IPS-11a (cell line): ENCODE results near the gene DLG4.
"Not testable (repeated sequence)": the region's sequence is repeated elsewhere in the genome, so short reads cannot be mapped to it uniquely, and the experiment has no call there.

Source experiments
- H3K4me3 ChIP-seq: one replicate; pipeline ENCODE4 v1.5.1; 2013; ENCODE audit warnings: low read depth, low read length, control low read depth

DLG4 gene

DNA sequence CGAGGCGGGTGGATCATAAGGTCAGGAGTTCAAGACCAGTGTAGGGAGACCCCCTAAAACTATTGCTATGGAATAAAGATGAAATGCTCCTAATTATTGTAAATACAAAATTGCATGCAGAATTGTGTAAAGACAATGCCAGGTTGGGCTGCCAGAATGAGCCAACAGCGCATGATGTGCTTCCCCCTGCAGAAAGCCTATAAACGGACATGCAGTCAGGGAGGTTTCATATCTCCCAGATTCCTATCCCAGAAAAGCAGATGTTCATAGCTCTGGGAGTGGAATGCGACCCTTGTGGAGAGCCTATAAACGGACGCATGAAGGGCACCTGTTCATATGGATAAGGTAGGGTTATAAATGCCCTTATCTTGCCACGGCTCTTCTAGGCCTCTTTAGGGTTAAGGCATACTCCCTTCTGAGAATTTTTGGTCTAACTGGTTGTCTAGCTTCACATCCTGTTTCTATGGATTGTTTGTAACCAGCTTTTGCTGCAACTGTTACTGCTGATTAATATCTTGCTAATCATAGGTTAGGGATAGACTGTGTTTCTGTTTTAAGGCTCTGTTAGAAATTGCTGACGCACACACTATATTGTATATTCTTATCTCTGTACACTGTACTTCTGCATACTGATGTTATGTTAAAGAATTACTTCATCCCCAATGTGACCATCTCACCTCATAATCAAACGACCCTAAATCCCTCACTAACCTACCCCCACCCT is 50.6 kb downstream of the DLG4 start:
- H3K4me3 ChIP-seq = not testable (repeated sequence)

DNA sequence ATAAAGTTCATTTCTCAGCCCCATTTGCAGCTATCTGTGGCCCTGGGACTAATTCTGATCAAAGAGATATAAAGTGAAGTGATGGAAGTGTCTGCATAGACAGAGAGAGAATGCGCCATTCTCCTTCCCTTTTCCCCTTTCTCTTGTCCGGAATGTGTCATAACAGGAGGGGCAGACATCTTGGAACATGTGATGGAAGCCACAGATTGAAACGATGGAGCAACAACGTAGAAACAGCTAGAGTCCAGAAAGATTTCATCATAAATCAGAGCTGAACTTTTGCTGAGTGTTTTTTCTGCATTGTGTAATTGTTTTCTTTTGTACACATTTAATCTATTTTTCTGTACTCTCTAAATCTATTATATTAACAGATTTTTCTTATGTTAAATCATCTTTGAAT is 51.8 kb downstream of the DLG4 start:
- H3K4me3 ChIP-seq = no peak overlapping the region

DNA sequence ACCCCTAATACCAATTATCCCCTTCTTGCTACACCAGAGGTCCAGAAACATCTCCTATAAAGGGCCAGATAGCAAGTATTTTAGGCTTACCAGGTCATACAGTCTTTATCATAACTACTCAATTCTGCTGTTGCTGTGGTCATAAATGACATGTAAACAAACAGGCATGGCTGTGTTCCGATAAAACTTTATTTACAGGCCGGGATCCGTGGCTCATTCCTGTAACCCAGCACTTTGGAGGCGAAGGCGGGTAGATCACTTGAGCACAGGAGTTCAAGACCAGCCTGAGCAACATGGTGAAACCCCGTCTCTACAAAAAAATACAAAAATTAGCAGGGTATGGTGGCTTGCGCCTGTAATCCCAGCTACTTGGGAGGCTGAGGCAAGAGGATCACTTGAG is 52.8 kb downstream of the DLG4 start:
- H3K4me3 ChIP-seq = no peak overlapping the region

DNA sequence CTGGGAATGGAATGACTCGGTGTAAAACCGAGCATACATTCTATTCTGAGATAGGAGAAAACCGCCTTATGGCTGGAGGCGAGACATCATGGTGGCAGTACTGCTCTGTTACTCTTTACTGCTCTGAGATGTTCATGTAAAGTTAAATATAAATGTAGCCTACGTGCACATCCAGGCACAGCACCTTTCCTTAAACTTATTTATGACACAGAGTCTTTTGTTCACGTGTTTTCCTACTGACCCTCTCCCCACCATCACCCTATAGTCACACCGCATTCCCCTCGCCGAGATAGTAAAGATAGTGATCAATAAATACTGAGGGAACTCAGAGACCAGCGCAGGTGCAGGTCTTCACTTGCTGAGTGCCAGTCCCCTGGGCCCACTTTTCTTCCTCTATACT is 60.1 kb downstream of the DLG4 start:
- not testable (repeated sequence) for H3K4me3 ChIP-seq

DNA sequence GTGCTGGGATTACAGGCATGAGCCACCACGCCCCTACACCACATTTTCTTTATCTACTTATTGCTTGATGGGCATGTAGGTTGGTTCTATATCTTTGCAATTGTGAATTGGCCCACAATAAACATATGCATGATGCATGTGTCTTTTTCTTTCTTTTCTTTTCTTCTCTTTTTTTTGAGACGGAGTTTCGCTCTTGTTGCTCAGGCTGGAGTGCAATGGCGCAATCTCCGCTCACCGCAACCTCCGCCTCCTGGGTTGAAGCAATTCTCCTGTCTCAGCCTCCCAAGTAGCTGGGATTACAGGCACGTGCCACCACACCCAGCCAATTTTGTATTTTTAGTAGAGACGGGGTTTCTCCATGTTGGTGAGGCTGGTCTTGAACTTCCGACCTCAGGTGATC is 61.2 kb downstream of the DLG4 start:
- not testable (repeated sequence) for H3K4me3 ChIP-seq

DNA sequence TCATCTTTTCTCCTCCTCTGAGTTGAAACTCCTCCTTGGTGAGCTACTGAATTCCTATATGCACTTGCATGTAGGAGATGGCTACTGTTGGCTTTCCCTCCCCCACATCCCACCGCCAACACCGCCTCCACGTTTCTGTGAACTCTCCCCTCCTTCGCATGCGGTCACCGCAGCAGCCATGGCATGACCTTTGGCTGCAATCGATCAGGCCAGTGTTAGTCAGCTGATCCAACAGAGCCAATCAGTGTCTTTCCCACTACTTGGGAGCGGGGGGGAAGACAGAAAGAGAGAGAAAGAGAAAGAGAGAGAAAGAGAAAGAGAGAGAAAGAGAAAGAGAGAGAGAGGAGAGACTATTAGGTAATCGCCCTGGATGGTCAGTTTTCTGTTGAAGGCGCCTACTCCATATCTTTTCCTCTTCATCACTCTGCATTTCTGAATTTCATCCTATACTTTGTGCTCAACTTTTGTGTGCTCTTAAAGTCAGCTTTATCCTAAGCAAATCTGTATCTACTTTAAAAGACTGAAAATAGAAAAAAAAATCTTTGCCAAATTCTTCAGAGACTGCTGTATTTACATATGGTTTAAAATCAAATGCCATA is 63.2 kb downstream of the DLG4 start:
- H3K4me3 ChIP-seq = no peak overlapping the region

DNA sequence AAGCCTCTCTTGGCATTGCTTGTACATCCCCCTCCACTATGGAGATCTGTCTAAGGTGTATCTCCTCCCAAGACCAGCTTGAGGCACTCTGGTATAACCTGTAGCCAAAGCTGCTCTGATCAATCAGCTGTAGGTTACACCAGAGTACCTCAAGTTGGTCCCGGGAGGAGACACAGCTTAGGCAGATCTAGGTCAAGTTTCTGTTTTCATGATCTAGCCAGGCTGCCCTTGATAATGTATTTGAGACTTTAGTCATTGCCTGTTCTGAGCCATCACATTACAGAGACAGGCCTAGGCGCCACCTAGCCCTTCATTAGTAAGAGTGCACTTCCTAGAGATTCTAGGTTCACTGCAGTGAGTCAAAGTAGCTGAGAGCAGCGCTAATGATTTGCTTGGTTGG is 71.9 kb downstream of the DLG4 start:
- H3K4me3 ChIP-seq = no peak overlapping the region

DNA sequence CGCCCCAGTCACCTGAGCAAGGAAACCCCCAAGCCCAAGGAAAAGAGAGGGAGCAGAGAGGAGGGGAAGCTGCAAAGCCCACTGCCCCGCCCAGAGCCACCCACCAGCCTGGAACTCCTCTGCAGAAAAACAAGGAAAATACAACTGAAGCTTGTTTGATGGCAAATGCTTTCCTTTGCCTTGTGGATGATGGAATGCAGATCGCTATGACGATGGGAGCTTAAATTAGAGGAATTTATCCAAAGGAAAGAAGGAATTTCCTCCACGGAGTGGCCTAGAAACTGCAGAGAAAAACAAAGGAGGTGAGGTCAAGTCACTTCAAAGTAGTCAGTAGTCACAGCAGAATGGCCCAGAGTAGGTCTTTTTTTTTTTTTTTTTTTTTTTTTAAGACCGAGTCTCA is 73.5 kb downstream of the DLG4 start:
- no peak overlapping the region for H3K4me3 ChIP-seq

DNA sequence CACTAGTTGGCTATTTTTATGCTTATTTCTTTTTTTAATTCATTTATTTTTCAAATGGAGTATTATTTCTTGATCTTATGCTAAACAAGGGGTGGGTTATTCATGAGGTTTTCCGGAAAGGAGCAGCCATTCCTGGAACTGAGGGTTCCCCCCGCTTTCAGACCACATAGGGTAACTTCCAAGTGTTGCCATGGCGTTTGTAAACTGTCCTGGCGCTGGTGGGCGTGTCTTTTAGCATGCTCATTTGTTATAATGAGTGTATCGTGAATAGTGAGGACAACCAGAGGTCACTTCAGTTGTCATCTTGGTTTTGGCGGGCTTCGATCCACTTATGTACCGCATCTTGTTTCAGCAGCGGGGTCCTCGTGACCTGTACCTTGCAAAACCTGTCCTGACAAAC is 75.4 kb downstream of the DLG4 start:
- H3K4me3 ChIP-seq = no peak overlapping the region

DNA sequence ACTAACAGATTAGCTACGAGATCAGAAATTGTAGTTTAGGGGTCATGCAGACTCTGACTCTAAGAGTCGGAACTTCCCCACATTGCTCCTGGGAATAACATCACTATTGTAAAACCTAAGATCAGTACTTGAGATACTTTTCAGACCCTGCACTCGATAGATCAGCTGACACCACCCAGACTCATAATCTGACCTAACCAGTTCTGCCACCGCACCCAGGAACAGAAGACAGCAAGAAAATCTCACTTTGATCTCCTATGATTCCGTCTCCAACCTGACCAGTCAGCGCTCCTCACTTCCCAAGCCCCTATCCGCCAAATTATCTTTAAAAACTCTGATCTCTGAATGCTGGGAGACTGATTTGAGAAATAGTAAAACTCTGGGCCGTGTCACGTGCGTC is 77.8 kb downstream of the DLG4 start:
- H3K4me3 ChIP-seq = no peak overlapping the region

DNA sequence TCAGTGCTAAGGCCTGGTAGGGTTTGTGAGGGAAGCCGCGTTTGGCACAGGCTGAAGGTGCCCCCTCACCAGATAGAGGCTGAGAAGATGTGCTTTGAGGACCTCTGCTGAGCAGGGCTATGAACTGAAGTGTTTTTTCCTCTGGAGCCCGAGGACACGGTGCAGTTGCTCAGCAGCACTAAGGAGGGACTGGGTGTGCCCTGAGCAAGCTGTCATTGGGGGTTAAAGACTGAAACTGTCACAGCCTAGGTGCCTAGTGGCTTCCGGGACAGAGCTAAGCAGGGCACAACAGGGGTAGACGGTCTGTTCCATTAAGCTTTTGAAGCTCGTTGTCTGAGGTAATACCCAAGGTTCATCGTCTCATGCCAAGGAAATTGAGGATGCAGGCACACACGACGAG is 80.2 kb downstream of the DLG4 start:
- H3K4me3 ChIP-seq = no peak overlapping the region

DNA sequence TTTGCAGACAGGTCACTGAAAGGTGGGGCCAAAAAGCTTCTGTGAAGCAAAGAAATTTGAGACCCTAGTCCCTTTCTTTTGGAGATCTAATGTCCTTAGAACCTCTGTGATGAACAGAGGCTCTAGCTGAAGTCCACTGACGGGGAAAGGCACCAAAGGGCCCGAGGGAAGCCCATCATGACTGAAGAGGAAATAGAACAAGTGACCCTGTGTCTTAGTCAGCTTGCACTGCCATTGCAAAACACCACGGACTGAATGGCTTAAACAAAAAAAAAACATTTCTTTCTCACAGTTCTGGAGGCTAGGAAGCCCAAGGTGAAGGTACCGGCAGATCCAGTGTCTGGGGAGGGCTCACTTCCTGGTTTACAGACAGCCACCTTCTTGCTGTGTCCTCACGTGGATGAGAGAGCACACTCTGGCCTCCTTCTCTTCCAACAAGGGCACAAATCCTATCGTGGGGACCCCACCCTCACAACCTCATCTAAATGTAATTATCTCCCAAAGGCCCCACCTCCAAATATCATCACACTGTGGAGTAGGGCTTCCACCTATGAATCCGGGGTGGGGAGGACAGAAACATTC is 80.7 kb downstream of the DLG4 start:
- H3K4me3 ChIP-seq = no peak overlapping the region

DNA sequence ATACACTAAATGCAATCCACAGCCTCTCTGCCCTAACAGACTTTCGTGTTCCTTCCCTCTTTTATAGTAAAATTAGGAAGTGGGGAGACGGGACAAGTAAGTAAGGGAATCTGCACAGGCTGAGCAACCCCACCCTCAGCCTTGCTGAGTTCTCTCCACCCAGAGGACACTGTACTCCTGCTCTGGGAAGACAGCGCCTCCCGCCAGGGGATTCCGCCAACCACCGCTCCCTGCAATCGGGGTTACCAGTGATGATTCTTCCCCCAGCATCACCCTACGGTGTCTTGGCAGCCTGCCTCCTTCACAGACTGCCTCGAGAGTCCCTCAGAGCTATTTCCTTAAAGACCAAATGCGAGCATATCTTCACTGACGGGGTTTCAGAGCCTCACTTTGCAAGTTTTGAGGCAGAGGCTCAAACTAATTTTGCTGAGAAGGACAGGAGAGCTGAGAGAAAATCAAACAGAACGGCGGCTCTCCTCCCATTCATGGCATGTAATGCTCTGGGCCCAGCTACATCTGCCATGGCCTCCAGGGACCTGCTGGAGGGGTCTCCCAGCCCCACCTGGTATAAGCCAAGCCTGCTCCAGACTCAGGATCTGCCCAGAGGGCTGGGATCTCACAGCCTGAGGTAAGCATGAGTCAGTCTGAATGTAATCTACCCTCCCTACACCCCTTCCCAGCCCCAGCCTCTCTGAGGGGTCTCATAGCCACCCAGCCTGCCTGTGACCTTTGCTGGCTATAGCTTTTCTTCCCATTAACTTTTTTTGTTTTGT is 82.3 kb downstream of the DLG4 start:
- no peak overlapping the region for H3K4me3 ChIP-seq
